H1 (cell line): ENCODE measurements around the gene NDUFA3. TPM values are rescaled to one million over a fixed set of nuclear protein-coding genes. Genes with fewer than 3 reads are reported as not detected.

ENCODE experiments used
- CTCF ChIA-PET: fragments of 300-600 bp; sonication (Branson Sonifier 250); formaldehyde crosslinking; loops from one replicate; lab custom pipeline; 2021; ENCODE audit not compliant: partially characterized antibody; lab: Charles Lee
- POLR2A ChIA-PET: fragments of 300-600 bp; sonication (Branson Sonifier 250); formaldehyde crosslinking; loops from one replicate; lab custom pipeline; 2021; ENCODE audit warnings: inconsistent platforms; ENCODE audit not compliant: partially characterized antibody; lab: Charles Lee
- DNase-seq, 2 experiments: peaks; one replicate each; pipeline versions ENCODE4 v3.0.0 to v3.0.0-alpha.2; 2010 to 2022; ENCODE audit warnings: low spot score in 2 of 2, low read depth in 1 of 2, mixed read lengths in 1 of 2
- FAIRE-seq: peaks from 2 replicates; lab custom pipeline; 2011; peaks lifted over from hg19 to GRCh38; lab: Jason Lieb, UNC
- H2AFZ ChIP-seq: 2 replicates; pipeline ENCODE4 v1.8.1; 2012; ENCODE audit warnings: low read length, inconsistent platforms
- H2AK5ac ChIP-seq: 2 replicates; pipeline ENCODE4 v1.6.1; 2013; ENCODE audit warnings: low read depth, low read length
- H2BK120ac ChIP-seq: replicated peaks from 2 replicates; pipeline ENCODE3; 2013; ENCODE audit warnings: low read depth, low read length, inconsistent platforms
- H2BK12ac ChIP-seq: 2 replicates; pipeline ENCODE4 v1.6.1; 2013; ENCODE audit warnings: low read depth, low read length
- H2BK15ac ChIP-seq: 2 replicates; pipeline ENCODE4 v1.6.1; 2013; ENCODE audit warnings: low read length
- H2BK20ac ChIP-seq: 2 replicates; pipeline ENCODE4 v1.6.1; 2013; ENCODE audit warnings: low read length
- H2BK5ac ChIP-seq: 2 replicates; pipeline ENCODE4 v1.6.1; 2013; ENCODE audit warnings: low read depth, low read length
- H3K14ac ChIP-seq: 2 replicates; pipeline ENCODE4 v1.6.1; 2013; ENCODE audit warnings: inconsistent platforms; ENCODE audit not compliant: insufficient read length
- H3K18ac ChIP-seq: 2 replicates; pipeline ENCODE4 v1.6.1; 2013; ENCODE audit warnings: low read length; ENCODE audit errors: extremely low read depth
- H3K23ac ChIP-seq: 2 replicates; pipeline ENCODE4 v1.6.1; 2013; ENCODE audit warnings: inconsistent platforms; ENCODE audit not compliant: insufficient read length
- H3K23me2 ChIP-seq: 2 replicates; pipeline ENCODE4 v1.6.1; 2013; ENCODE audit warnings: low read depth, low read length
- H3K27ac ChIP-seq: 2 replicates; pipeline ENCODE4 v1.6.1; 2011; ENCODE audit warnings: low read depth, low read length, inconsistent platforms
- H3K27me3 ChIP-seq, 4 experiments: replicated peaks in 1 of 4; 1 replicate in 1 of 4; 2 replicates in 3 of 4; pipeline versions ENCODE4 v1.6.1 to v1.8.1; 2011 to 2013; ENCODE audit warnings: low read length in 3 of 4, mild to moderate bottlenecking in 3 of 4, inconsistent platforms in 2 of 4, mixed read lengths in 2 of 4, moderate library complexity in 1 of 4; ENCODE audit not compliant: control insufficient read depth in 3 of 4, insufficient read depth in 3 of 4; ENCODE audit errors: extremely low read depth in 1 of 4
- H3K36me3 ChIP-seq, 4 experiments: 2 replicates each; pipeline versions ENCODE4 v1.6.1 to v1.8.1; 2011 to 2013; ENCODE audit warnings: mild to moderate bottlenecking in 4 of 4, low read length in 3 of 4, moderate library complexity in 2 of 4, control low read depth in 1 of 4, inconsistent platforms in 1 of 4; ENCODE audit not compliant: insufficient read depth in 4 of 4, control insufficient read depth in 2 of 4
- H3K4ac ChIP-seq: replicated peaks from 2 replicates; pipeline ENCODE3; 2013; ENCODE audit warnings: low read length, low read depth, mixed read lengths, inconsistent platforms; ENCODE audit not compliant: insufficient read length
- H3K4me1 ChIP-seq, 4 experiments: replicated peaks in 1 of 4; 1 replicate in 1 of 4; 2 replicates in 3 of 4; pipeline versions ENCODE4 v1.6.1 to v1.8.1; 2011 to 2013; ENCODE audit warnings: low read length in 3 of 4, inconsistent platforms in 2 of 4, mixed read lengths in 1 of 4; ENCODE audit not compliant: insufficient read depth in 4 of 4, control insufficient read depth in 3 of 4
- H3K4me2 ChIP-seq, 2 experiments: 2 replicates each; pipeline versions ENCODE4 v1.6.1 to v1.8.1; 2011 to 2013; ENCODE audit warnings: low read depth in 2 of 2, low read length in 2 of 2, control low read depth in 1 of 2, inconsistent platforms in 1 of 2, mild to moderate bottlenecking in 1 of 2; ENCODE audit not compliant: insufficient read depth in 1 of 2
- H3K4me3 ChIP-seq, 4 experiments: fragments of 200-600, 300-600 bp in 1 of 4; sonication (generic), shearing (Covaris generic), sonication (Bioruptor Twin) in 1 of 4; 2 replicates each; pipeline versions ENCODE4 v1.5.1 to v1.8.1; 2011 to 2016; ENCODE audit warnings: low read length in 4 of 4, low read depth in 3 of 4, control low read depth in 2 of 4, inconsistent platforms in 2 of 4, mild to moderate bottlenecking in 2 of 4, mixed read lengths in 1 of 4, moderate library complexity in 1 of 4; ENCODE audit not compliant: insufficient read depth in 2 of 4; ENCODE audit errors: extremely low read depth in 1 of 4
- H3K56ac ChIP-seq: replicated peaks from 2 replicates; pipeline ENCODE3; 2013; ENCODE audit warnings: low read depth, mild to moderate bottlenecking, mixed read lengths, low read length, inconsistent platforms; ENCODE audit not compliant: insufficient read length
- H3K79me1 ChIP-seq: 2 replicates; pipeline ENCODE4 v1.6.1; 2013; ENCODE audit warnings: low read depth, low read length, control low read depth
- H3K79me2 ChIP-seq, 2 experiments: 2 replicates each; pipeline versions ENCODE4 v1.6.1 to v1.8.1; 2012 to 2013; ENCODE audit warnings: low read length in 2 of 2, mild to moderate bottlenecking in 2 of 2, inconsistent platforms in 1 of 2; ENCODE audit not compliant: insufficient read depth in 2 of 2, control insufficient read depth in 1 of 2
- H3K9ac ChIP-seq, 4 experiments: replicated peaks in 1 of 4; 1 replicate in 1 of 4; 2 replicates in 3 of 4; pipeline versions ENCODE4 v1.6.1 to v1.8.1; 2011 to 2013; ENCODE audit warnings: low read depth in 3 of 4, low read length in 3 of 4, control low read depth in 2 of 4, mild to moderate bottlenecking in 2 of 4, moderate library complexity in 2 of 4, inconsistent platforms in 1 of 4; ENCODE audit errors: extremely low read depth in 1 of 4
- H3K9me3 ChIP-seq, 2 experiments: 2 replicates each; pipeline versions ENCODE4 v1.6.1 to v1.8.1; 2012 to 2013; ENCODE audit warnings: mild to moderate bottlenecking in 2 of 2, moderate library complexity in 2 of 2, control low read depth in 1 of 2, inconsistent platforms in 1 of 2, low read depth in 1 of 2, low read length in 1 of 2, mixed read lengths in 1 of 2; ENCODE audit not compliant: insufficient read depth in 2 of 2
- H4K20me1 ChIP-seq, 2 experiments: replicated peaks in 1 of 2; 2 replicates each; pipeline versions ENCODE3 to v1.8.1; 2011 to 2013; ENCODE audit warnings: inconsistent platforms in 2 of 2, low read length in 2 of 2, mild to moderate bottlenecking in 1 of 2; ENCODE audit not compliant: insufficient read depth in 2 of 2, control insufficient read depth in 1 of 2
- H4K5ac ChIP-seq: 2 replicates; pipeline ENCODE4 v1.6.1; 2013; ENCODE audit warnings: low read length, low read depth, mixed read lengths, inconsistent platforms; ENCODE audit not compliant: insufficient read length
- H4K8ac ChIP-seq: 2 replicates; pipeline ENCODE4 v1.8.0; 2013; ENCODE audit warnings: mild to moderate bottlenecking, moderate library complexity, low read length, inconsistent platforms; ENCODE audit not compliant: insufficient read depth; ENCODE audit errors: extremely low read depth
- H4K91ac ChIP-seq: replicated peaks from 2 replicates; pipeline ENCODE3; 2013; ENCODE audit warnings: low read length, mixed read lengths, inconsistent platforms; ENCODE audit not compliant: insufficient read length
- POLR2AphosphoS5 ChIP-seq: IDR thresholded peaks from 2 replicates; pipeline ENCODE4 v1.6.1; 2011; ENCODE audit warnings: low read depth, low read length
- TAF1 ChIP-seq: IDR thresholded peaks from 2 replicates; pipeline ENCODE4 v1.6.1; 2011; ENCODE audit warnings: mild to moderate bottlenecking, low read depth, low read length
- WGBS, 2 experiments: shearing (Covaris generic) in 1 of 2; methylation state at CpG; one replicate each; pipeline versions ENCODE4 v1.1.6 to v1.1.7; 2013 to 2015; ENCODE audit warnings: low lambda C conversion rate in 2 of 2, mixed read lengths in 2 of 2, inconsistent platforms in 1 of 2, low coverage in 1 of 2, missing lambda C conversion rate in 1 of 2; ENCODE audit not compliant: insufficient replicate concordance in 2 of 2, insufficient coverage in 1 of 2, insufficient read length in 1 of 2; ENCODE audit errors: extremely low coverage in 1 of 2, missing lambda C conversion rate in 1 of 2; 5-methylcytosine and 5-hydroxymethylcytosine counted together
- polyA plus RNA-seq, 7 experiments: library from polyadenylated mRNA; depleted of rRNA in 3 of 7; stranded (reverse) in 5 of 7; unstranded in 2 of 7; fragments of >200 nt in 5 of 7; fragments of 200-250 nt in 2 of 7; gene quantifications; 1 replicate in 5 of 7; 2 replicates in 1 of 7; 4 replicates in 1 of 7; pipeline versions ENCODE4 v1.2.1 to v1.2.3, GENCODE V29; 2011 to 2013; ENCODE audit warnings: missing spikeins in 2 of 7, mixed read lengths in 2 of 7
- total RNA-seq: library from RNA; stranded (reverse); fragmentation: NEBNext Ultra II Directional; extraction: Animal tissue kit (Norgen Biotek cat#: 25700); gene quantifications from 2 replicates; pipeline ENCODE4 v1.2.1, GENCODE V29; 2021

The NDUFA3 gene
- total and polyA plus RNA-seq, 2 of the 8 experiments (the other 6 are each of a cell fraction or from before 2014, with no cell fraction given) = 175 to 208 TPM

GRCh38 chr19:54153731-54154326 lies 51.2 kb downstream of the NDUFA3 start:
- Histone ChIP-seq H3K4me3 (no peak overlapping the region), H3K23me2 (peaks cover 4% of the 10 kb centered on the region), H3K4ac (no peak overlapping the region), H2BK15ac (no peak overlapping the region), H2AK5ac (no peak overlapping the region), H3K27me3 (no peaks in the 10 kb centered on the region), H3K9ac (no peak overlapping the region), H4K91ac (no peak overlapping the region), H2BK12ac (no peak overlapping the region), H3K18ac (no peak overlapping the region), H3K4me1 (peaks cover 0 to 3% (median 2%) of the 10 kb centered on the region in 4 experiments; a peak in 3 of 7 replicates), H3K79me2 (no peaks in the 10 kb centered on the region), H3K27ac (no peak overlapping the region), H4K20me1 (peaks cover 11 to 20% of the 10 kb centered on the region in 2 experiments), H3K4me2 (no peak overlapping the region), H3K36me3 (peaks cover 31 to 68% (median 61%) of the 10 kb centered on the region in 4 experiments), H2BK5ac (no peak overlapping the region), H2BK20ac (no peak overlapping the region), H2AFZ (no peak overlapping the region), H4K8ac (no peak overlapping the region), H3K56ac (no peak overlapping the region), H4K5ac (no peak overlapping the region), H2BK120ac (no peak overlapping the region), H3K14ac (no peak overlapping the region), H3K9me3 (no peaks in the 10 kb centered on the region), H3K79me1 (peaks cover 6% of the 10 kb centered on the region), H3K23ac (no peak overlapping the region)
- POLR2A ChIA-PET = interaction anchor here (0.6 to 14.8 kb wide), 6 partner anchors 11 to 1020 kb away, joined by 3 to 348 read pairs (median 4); partner anchors contain the start of gene CNOT3
- CTCF ChIA-PET = no interaction called here
- TF ChIP-seq POLR2AphosphoS5 = 0 out of 2 replicates have a peak, but pooled peaks have one; percentile 51
- TF ChIP-seq TAF1 = no peak
- FAIRE-seq (no peak), DNase-seq (no peak)
- WGBS, 2 experiments = 89% methylated on average over 9 of the region's 10 CpGs; no CpG with 5 or more reads in 1 of the 2 experiments
